22Rv1 (cell line): ENCODE measurements around the gene ALG9.

ENCODE experiments used
- ZFX ChIP-seq: fragments of 450-650 bp; IDR thresholded peaks from 2 replicates; pipeline ENCODE4 v1.6.1; 2017; ENCODE audit warnings: antibody characterized with exemption, borderline replicate concordance
- TF ChIP-seq, protein P1 (sequence below): fragments of 450-650 bp; IDR thresholded peaks from 2 replicates; pipeline ENCODE4 v1.5.1; 2017; ENCODE audit warnings: mild to moderate bottlenecking

DNA sequence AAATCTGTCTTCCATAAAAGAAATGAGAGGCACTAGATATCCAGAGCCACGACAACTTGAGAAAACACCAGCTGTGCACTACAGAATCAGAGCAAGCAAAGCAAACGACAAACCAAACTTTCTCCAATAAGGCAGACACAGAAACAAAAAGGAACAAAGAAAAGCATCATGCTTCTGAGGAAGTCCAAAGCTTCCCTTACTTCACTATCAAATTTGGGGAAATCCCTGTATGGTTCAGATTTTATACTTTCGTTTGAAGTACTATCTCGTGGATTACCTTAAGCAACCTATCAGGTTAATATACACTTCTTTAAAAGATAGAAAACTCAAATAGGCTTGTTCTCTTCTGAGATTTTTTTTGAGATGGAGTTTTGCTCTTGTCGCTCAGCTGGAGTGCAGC is 27.7 kb downstream of the ALG9 start:
- TF ChIP-seq, protein P1, sequence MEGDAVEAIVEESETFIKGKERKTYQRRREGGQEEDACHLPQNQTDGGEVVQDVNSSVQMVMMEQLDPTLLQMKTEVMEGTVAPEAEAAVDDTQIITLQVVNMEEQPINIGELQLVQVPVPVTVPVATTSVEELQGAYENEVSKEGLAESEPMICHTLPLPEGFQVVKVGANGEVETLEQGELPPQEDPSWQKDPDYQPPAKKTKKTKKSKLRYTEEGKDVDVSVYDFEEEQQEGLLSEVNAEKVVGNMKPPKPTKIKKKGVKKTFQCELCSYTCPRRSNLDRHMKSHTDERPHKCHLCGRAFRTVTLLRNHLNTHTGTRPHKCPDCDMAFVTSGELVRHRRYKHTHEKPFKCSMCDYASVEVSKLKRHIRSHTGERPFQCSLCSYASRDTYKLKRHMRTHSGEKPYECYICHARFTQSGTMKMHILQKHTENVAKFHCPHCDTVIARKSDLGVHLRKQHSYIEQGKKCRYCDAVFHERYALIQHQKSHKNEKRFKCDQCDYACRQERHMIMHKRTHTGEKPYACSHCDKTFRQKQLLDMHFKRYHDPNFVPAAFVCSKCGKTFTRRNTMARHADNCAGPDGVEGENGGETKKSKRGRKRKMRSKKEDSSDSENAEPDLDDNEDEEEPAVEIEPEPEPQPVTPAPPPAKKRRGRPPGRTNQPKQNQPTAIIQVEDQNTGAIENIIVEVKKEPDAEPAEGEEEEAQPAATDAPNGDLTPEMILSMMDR: no peak
- no peak for TF ChIP-seq ZFX
